IMR-90 (cell line): ENCODE results near the gene CHI3L1. TPM values are rescaled to one million over a fixed set of nuclear protein-coding genes. Genes with fewer than 3 reads are reported as not detected.

Experiments used
- ATAC-seq: fragments of 200-7000 bp; cut with Tn5 transposase; 2 replicates; pipeline ENCODE4 v1.9.1; 2020; ENCODE audit warnings: low read depth, mild to moderate bottlenecking, moderate library complexity
- BruUV-seq: library from RNA; stranded (reverse); fragments of 400-500 nt; replicated peaks from 2 replicates; lab custom pipeline; 2021; lab: Mats Ljungman, UMichigan
- CTCF ChIA-PET: fragments of 300-600 bp; formaldehyde crosslinking; extraction: SDS; loops from one replicate; lab custom pipeline; 2021; ENCODE audit warnings: antibody characterized with exemption; lab: Yijun Ruan, JAX
- POLR2A ChIA-PET: fragments of 300-600 bp; sonication (Branson Sonifier 250); formaldehyde crosslinking; loops from one replicate; lab custom pipeline; 2022; ENCODE audit warnings: antibody characterized with exemption; ENCODE audit not compliant: unreplicated experiment; lab: Charles Lee
- DNase-seq: peaks from one replicate; pipeline ENCODE4 v3.0.0; 2013
- H2AFZ ChIP-seq: replicated peaks from 2 replicates; pipeline ENCODE3; 2013; ENCODE audit warnings: low read length, mild to moderate bottlenecking; ENCODE audit not compliant: poor library complexity
- H2AK5ac ChIP-seq: 2 replicates; pipeline ENCODE4 v1.6.1; 2013; ENCODE audit warnings: low read depth, low read length, inconsistent platforms
- H2AK9ac ChIP-seq: replicated peaks from 2 replicates; pipeline ENCODE3; 2013; ENCODE audit warnings: mild to moderate bottlenecking, low read depth, low read length, moderate library complexity; ENCODE audit not compliant: poor library complexity
- H2BK120ac ChIP-seq: 2 replicates; pipeline ENCODE4 v1.6.1; 2013; ENCODE audit warnings: low read depth, low read length, inconsistent platforms
- H2BK15ac ChIP-seq: 3 replicates; pipeline ENCODE4 v1.6.1; 2013; ENCODE audit warnings: low read depth, low read length, inconsistent platforms
- H2BK20ac ChIP-seq: 2 replicates; pipeline ENCODE4 v1.6.1; 2013; ENCODE audit warnings: low read depth, mild to moderate bottlenecking, inconsistent platforms, low read length, moderate library complexity
- H2BK5ac ChIP-seq: 2 replicates; pipeline ENCODE4 v1.6.1; 2013; ENCODE audit warnings: mild to moderate bottlenecking, low read depth, low read length, inconsistent platforms; ENCODE audit not compliant: poor library complexity, severe bottlenecking
- H3K14ac ChIP-seq: replicated peaks from 2 replicates; pipeline ENCODE4 v1.6.1; 2013; ENCODE audit warnings: low read depth, low read length, inconsistent platforms
- H3K18ac ChIP-seq: 2 replicates; pipeline ENCODE4 v1.6.1; 2013; ENCODE audit warnings: low read depth, low read length, control low read depth
- H3K23ac ChIP-seq: 2 replicates; pipeline ENCODE4 v1.6.1; 2013; ENCODE audit warnings: low read depth, low read length, inconsistent platforms
- H3K27ac ChIP-seq: 2 replicates; pipeline ENCODE4 v1.5.1; 2013; ENCODE audit warnings: mild to moderate bottlenecking, control low read depth, low read length; ENCODE audit not compliant: insufficient read depth
- H3K27me3 ChIP-seq: 2 replicates; pipeline ENCODE4 v1.6.1; 2013; ENCODE audit warnings: low read length; ENCODE audit not compliant: control insufficient read depth, insufficient read depth
- H3K36me3 ChIP-seq: 2 replicates; pipeline ENCODE4 v1.6.1; 2013; ENCODE audit warnings: low read length, mixed read lengths; ENCODE audit not compliant: control insufficient read depth, insufficient read depth
- H3K4ac ChIP-seq: 2 replicates; pipeline ENCODE4 v1.6.1; 2013; ENCODE audit warnings: low read depth, low read length, inconsistent platforms
- H3K4me1 ChIP-seq: 2 replicates; pipeline ENCODE4 v1.6.1; 2013; ENCODE audit warnings: low read length, mixed read lengths; ENCODE audit not compliant: control insufficient read depth, insufficient read depth
- H3K4me2 ChIP-seq: 2 replicates; pipeline ENCODE4 v1.6.1; 2013; ENCODE audit warnings: low read depth, mild to moderate bottlenecking, control low read depth, low read length, moderate library complexity
- H3K4me3 ChIP-seq: 2 replicates; pipeline ENCODE4 v1.5.1; 2013; ENCODE audit warnings: low read depth, mild to moderate bottlenecking, control low read depth, low read length, moderate library complexity; ENCODE audit not compliant: insufficient read depth
- H3K56ac ChIP-seq: 2 replicates; pipeline ENCODE4 v1.6.1; 2013; ENCODE audit warnings: low read length, inconsistent platforms; ENCODE audit not compliant: insufficient read depth; ENCODE audit errors: extremely low read depth
- H3K79me1 ChIP-seq, 2 experiments: 2 replicates each; pipeline ENCODE4 v1.6.1; 2013; ENCODE audit warnings: low read length in 2 of 2, inconsistent platforms in 1 of 2, low read depth in 1 of 2
- H3K9ac ChIP-seq: 2 replicates; pipeline ENCODE4 v1.6.1; 2013; ENCODE audit warnings: low read depth, low read length, control low read depth
- H3K9me1 ChIP-seq: 2 replicates; pipeline ENCODE4 v1.6.1; 2013; ENCODE audit warnings: low read length, inconsistent platforms; ENCODE audit not compliant: insufficient read depth
- H3K9me3 ChIP-seq: 2 replicates; pipeline ENCODE4 v1.6.1; 2013; ENCODE audit warnings: low read length; ENCODE audit not compliant: control insufficient read depth, insufficient read depth
- H4K20me1 ChIP-seq: 2 replicates; pipeline ENCODE4 v1.6.1; 2013; ENCODE audit warnings: low read length, inconsistent platforms; ENCODE audit not compliant: insufficient read depth
- H4K5ac ChIP-seq: 2 replicates; pipeline ENCODE4 v1.6.1; 2013; ENCODE audit warnings: mild to moderate bottlenecking, low read depth, low read length, control low read depth
- H4K8ac ChIP-seq, 2 experiments: 2 replicates each; pipeline ENCODE4 v1.6.1; 2013; ENCODE audit warnings: low read depth in 2 of 2, low read length in 2 of 2, control low read depth in 1 of 2, inconsistent platforms in 1 of 2
- H4K91ac ChIP-seq: 2 replicates; pipeline ENCODE4 v1.6.1; 2013; ENCODE audit warnings: low read depth, low read length, inconsistent platforms; ENCODE audit not compliant: insufficient read depth
- BHLHE40 ChIP-seq: fragments of 150-350 bp; IDR thresholded peaks from 2 replicates; pipeline ENCODE4 v1.6.1; 2016; ENCODE audit warnings: mild to moderate bottlenecking, low read depth, low read length
- CHD1 ChIP-seq: IDR thresholded peaks from 2 replicates; pipeline ENCODE4 v1.6.1; 2012; ENCODE audit warnings: low read depth, low read length, improper control_type of control experiment
- CTCF ChIP-seq: conservative IDR thresholded peaks from 2 replicates; pipeline ENCODE4 v1.5.1; 2012; ENCODE audit warnings: mild to moderate bottlenecking, low read depth, low read length, improper control_type of control experiment
- FOS ChIP-seq: fragments of 150-350 bp; IDR thresholded peaks from 2 replicates; pipeline ENCODE4 v1.6.1; 2016; ENCODE audit warnings: low read depth, low read length
- MAFK ChIP-seq: IDR thresholded peaks from 2 replicates; pipeline ENCODE4 v1.6.1; 2012; ENCODE audit warnings: low read depth, low read length, improper control_type of control experiment
- MAZ ChIP-seq: IDR thresholded peaks from 2 replicates; pipeline ENCODE4 v1.6.1; 2012; ENCODE audit warnings: low read depth, mild to moderate bottlenecking, low read length, improper control_type of control experiment, moderate library complexity, borderline replicate concordance
- NFE2L2 ChIP-seq: fragments of 150-350 bp; IDR thresholded peaks from 2 replicates; pipeline ENCODE4 v1.6.1; 2016; ENCODE audit warnings: low read depth, mild to moderate bottlenecking, low read length
- RAD21 ChIP-seq: IDR thresholded peaks from 2 replicates; pipeline ENCODE4 v1.6.1; 2012; ENCODE audit warnings: low read length, improper control_type of control experiment
- SMC3 ChIP-seq: fragments of 150-350 bp; IDR thresholded peaks from 2 replicates; pipeline ENCODE4 v1.6.1; 2016; ENCODE audit warnings: low read depth, mild to moderate bottlenecking, antibody characterized with exemption, low read length, moderate library complexity
- USF2 ChIP-seq: fragments of 150-350 bp; IDR thresholded peaks from 2 replicates; pipeline ENCODE4 v1.6.1; 2017; ENCODE audit warnings: mild to moderate bottlenecking, antibody characterized with exemption, low read length, low read depth
- WGBS, 2 experiments: methylation state at CpG; one replicate each; pipeline versions ENCODE4 v1.1.5 to v1.1.7; 2013; ENCODE audit warnings: missing lambda C conversion rate in 2 of 2; ENCODE audit not compliant: insufficient read length in 1 of 2; ENCODE audit errors: extremely low coverage in 2 of 2; 5-methylcytosine and 5-hydroxymethylcytosine counted together
- dilution Hi-C: fragments of 300-500 bp; cut with HindIII; formaldehyde crosslinking; loops from one replicate; pipeline ENCODE4 v1.14.3; 2018; ENCODE audit warnings: low sequenced_read_pairs; ENCODE audit not compliant: unreplicated experiment
- in situ Hi-C: fragments of 300-500 bp; cut with MboI; formaldehyde crosslinking; loops from 3 replicates; pipeline ENCODE4 v1.14.3; 2019; ENCODE audit warnings: low sequenced_read_pairs, inconsistent platforms, mixed read lengths
- intact Hi-C: fragments of 100-400 bp; cut with micrococcal nuclease; formaldehyde crosslinking; loops from 2 replicates; pipeline ENCODE4 v1.10.0; 2022
- polyA plus RNA-seq, 3 experiments: library from polyadenylated mRNA; depleted of rRNA; stranded (reverse); fragments of >200 nt; gene quantifications; 2 replicates each; pipeline ENCODE4 v1.2.3, GENCODE V29; 2012; ENCODE audit warnings: low replicate concordance in 1 of 3
- total RNA-seq: library from RNA; depleted of rRNA; stranded (reverse); fragments of >200 nt; gene quantifications from 2 replicates; pipeline ENCODE4 v1.2.3, GENCODE V29; 2012
- TF ChIP-seq, protein P1 (sequence below): fragments of 150-350 bp; IDR thresholded peaks from 2 replicates; pipeline ENCODE4 v1.6.1; 2016; ENCODE audit warnings: low read depth, mild to moderate bottlenecking, low read length, moderate library complexity, borderline replicate concordance

The CHI3L1 gene
- total and polyA plus RNA-seq, 2 of the 4 experiments (the other 2 are of a cell fraction): 0.17 TPM; not detected in 1

DNA sequence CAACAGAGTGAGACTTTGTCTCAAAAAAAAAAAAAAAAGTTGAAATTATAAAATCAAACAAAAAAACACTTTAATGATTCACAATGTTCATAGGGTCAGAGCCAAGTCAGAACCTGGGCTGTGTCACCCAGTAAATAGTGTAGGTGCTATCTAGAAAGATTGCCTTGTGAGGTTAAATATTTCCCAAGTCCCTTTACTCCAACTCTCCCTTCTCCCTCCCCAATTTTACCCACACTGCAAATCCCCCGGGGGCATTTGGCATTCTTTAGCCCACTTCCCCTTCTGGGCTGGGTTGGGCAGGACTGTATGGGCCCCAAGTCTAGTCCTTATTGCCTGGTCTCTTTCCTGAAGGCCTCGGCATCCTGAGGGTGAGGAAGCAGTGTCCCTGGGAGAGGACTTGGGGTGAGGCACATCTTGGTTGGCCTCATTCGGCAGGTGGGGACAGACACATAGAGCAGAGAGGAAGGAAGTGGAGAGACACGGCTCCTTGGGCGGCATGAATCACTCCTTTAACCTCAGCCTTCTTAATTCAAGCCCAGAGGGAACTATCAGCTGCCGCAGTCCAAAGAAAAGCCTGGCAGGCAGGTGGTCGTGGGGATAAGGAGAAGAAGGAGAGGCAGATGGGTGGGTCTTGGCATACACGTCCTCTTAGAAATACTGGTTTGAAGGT lies 50.7 kb downstream of the CHI3L1 start:
- intact Hi-C loops (no loop called here), dilution Hi-C loops (no loop called here), in situ Hi-C loops (no loop called here)
- TF ChIP-seq SMC3: no peak
- TF ChIP-seq FOS: no peak
- TF ChIP-seq MAFK: no peak
- no peak for TF ChIP-seq MAZ
- no peak for TF ChIP-seq BHLHE40
- TF ChIP-seq, protein P1, sequence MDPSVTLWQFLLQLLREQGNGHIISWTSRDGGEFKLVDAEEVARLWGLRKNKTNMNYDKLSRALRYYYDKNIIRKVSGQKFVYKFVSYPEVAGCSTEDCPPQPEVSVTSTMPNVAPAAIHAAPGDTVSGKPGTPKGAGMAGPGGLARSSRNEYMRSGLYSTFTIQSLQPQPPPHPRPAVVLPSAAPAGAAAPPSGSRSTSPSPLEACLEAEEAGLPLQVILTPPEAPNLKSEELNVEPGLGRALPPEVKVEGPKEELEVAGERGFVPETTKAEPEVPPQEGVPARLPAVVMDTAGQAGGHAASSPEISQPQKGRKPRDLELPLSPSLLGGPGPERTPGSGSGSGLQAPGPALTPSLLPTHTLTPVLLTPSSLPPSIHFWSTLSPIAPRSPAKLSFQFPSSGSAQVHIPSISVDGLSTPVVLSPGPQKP: no peak
- TF ChIP-seq NFE2L2: no peak
- no peak for TF ChIP-seq CHD1
- TF ChIP-seq CTCF: no peak
- TF ChIP-seq RAD21: no peak
- no peak for TF ChIP-seq USF2
- Histone ChIP-seq H2AFZ (no peak overlapping the region), H4K5ac (no peak overlapping the region), H2AK9ac (no peak overlapping the region), H3K4me1 (no peaks in the 10 kb centered on the region; the same call in 1 of the 2 replicates), H3K56ac (no peak overlapping the region), H3K18ac (no peak overlapping the region), H3K27ac (no peak overlapping the region), H3K27me3 (peaks cover 50% of the 10 kb centered on the region), H3K9ac (no peak overlapping the region), H2BK5ac (no peak overlapping the region), H2AK5ac (no peak overlapping the region), H3K4ac (no peak overlapping the region), H3K79me1 (no peaks in the 10 kb centered on the region), H3K36me3 (no peaks in the 10 kb centered on the region), H3K23ac (no peak overlapping the region), H3K14ac (no peak overlapping the region), H2BK15ac (no peak overlapping the region), H4K20me1 (no peaks in the 10 kb centered on the region), H3K9me1 (no peaks in the 10 kb centered on the region), H4K8ac (no peak overlapping the region), H4K91ac (no peak overlapping the region), H2BK20ac (no peak overlapping the region), H3K4me3 (no peak overlapping the region), H3K4me2 (no peak overlapping the region), H3K9me3 (no peaks in the 10 kb centered on the region), H2BK120ac (no peak overlapping the region)
- CTCF ChIA-PET: no interaction called here
- BruUV-seq: no TSS peak
- DNase-seq: no peak
- no CpG with 5 or more reads among the region's 8 CpGs for whole genome bisulfite sequencing, 2 experiments
- POLR2A ChIA-PET: no interaction called here
- no peak for ATAC-seq
